DMS79 treated with DMSO at 0.1 percent for 48 hours (cell line): ENCODE results near the gene CPNE7.
"Not testable (repeated sequence)": the region's sequence is repeated elsewhere in the genome, so short reads cannot be mapped to it uniquely, and the experiment has no call there.

Experiments
- DNase-seq: peaks from one replicate; lab custom pipeline; 2025; lab: John Stamatoyannopoulos, UW

Gene CPNE7

GRCh38 chr16:89624777-89625761 is 49.5 kb downstream of the CPNE7 start:
- no peak for DNase-seq

GRCh38 chr16:89629827-89630610 is 54.5 kb downstream of the CPNE7 start:
- DNase-seq = no peak

GRCh38 chr16:89633064-89633631 is 57.6 kb downstream of the CPNE7 start:
- no peak for DNase-seq

- not testable (repeated sequence) for DNase-seq
Measured at GRCh38 chr16:89634463-89635385, 59.2 kb downstream of the CPNE7 start.

GRCh38 chr16:89636663-89637062 is 61.1 kb downstream of the CPNE7 start:
- no peak for DNase-seq

GRCh38 chr16:89637379-89637778 is 61.8 kb downstream of the CPNE7 start:
- no peak for DNase-seq

- no peak for DNase-seq
Measured at GRCh38 chr16:89638455-89638854, 62.9 kb downstream of the CPNE7 start.

- DNase-seq = no peak
Measured at GRCh38 chr16:89639385-89639784, 63.8 kb downstream of the CPNE7 start.

GRCh38 chr16:89641458-89642119 is 66.0 kb downstream of the CPNE7 start:
- no peak for DNase-seq

GRCh38 chr16:89642574-89642973 is 67.0 kb downstream of the CPNE7 start:
- DNase-seq = no peak

GRCh38 chr16:89643769-89644300 is 68.3 kb downstream of the CPNE7 start:
- no peak for DNase-seq

GRCh38 chr16:89645122-89645521 is 69.6 kb downstream of the CPNE7 start:
- no peak for DNase-seq

GRCh38 chr16:89646270-89646669 is 70.7 kb downstream of the CPNE7 start:
- DNase-seq = no peak
